ENCODE measurements around the gene PRSS12.

The PRSS12 gene

DNA sequence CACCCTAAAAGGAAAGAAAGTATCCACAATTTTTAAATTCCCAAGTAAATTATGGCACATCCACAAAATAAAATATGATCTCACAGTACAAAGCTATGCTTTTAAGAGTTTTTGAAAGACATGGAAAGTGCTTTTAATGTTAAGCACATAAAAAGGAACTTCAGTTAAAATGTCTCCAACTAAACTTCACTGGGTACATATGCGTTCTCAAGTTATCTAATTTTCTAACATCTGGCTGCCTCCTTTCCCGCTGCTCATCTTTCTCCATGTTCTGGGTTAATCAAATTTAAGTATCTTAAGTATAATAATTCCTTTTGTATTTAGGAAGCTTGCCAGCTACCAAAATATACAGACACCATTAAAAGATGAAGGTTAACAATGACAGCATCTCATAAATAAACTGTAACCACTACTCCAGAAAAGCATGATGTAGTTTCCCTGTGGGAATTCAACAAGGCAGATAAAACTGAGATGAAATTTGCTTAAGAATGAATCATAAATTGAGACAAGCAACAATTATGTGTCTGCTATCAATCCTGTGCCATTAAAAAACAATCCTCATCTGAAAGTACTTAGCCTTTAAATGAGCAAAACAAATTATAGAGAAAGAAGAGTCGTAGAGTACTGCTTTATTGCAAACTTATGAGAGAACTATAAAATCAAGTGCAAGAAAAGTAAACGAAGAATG, 25.1 kb downstream of the PRSS12 start:
- H3K4me3 ChIP-seq (ENCODE audit: low read length) = no peak overlapping the region
- H3K79me1 ChIP-seq (ENCODE audit: low read length) = no peaks in the 10 kb centered on the region
- H3K18ac ChIP-seq (ENCODE audit: low read length) = no peak overlapping the region
- H2BK5ac ChIP-seq (ENCODE audit: low read length) = no peak overlapping the region
- H2BK120ac ChIP-seq (ENCODE audit: low read depth, low read length) = no peak overlapping the region
- H2AK5ac ChIP-seq (ENCODE audit: low read length) = no peak overlapping the region
- H3K27me3 ChIP-seq (ENCODE audit: insufficient read depth, low read length, poor library complexity) = no peaks in the 10 kb centered on the region
- H4K8ac ChIP-seq (ENCODE audit: low read depth, low read length) = no peak overlapping the region
- no peak overlapping the region for H3K9ac ChIP-seq (ENCODE audit: low read length)
- no peak overlapping the region for H3K56ac ChIP-seq (ENCODE audit: low read length)
- no peak overlapping the region for H2BK15ac ChIP-seq (replicated peaks; ENCODE audit: low read depth)
- no peak overlapping the region for H4K5ac ChIP-seq (ENCODE audit: low read length)
- H3K36me3 ChIP-seq (ENCODE audit: control insufficient read depth, insufficient read depth, low read length) = no peaks in the 10 kb centered on the region
- no peak overlapping the region for H3K4me2 ChIP-seq (ENCODE audit: low read length)
- DNase-seq = no peak
- no peak overlapping the region for H3K23ac ChIP-seq (ENCODE audit: low read length)
- H3K79me2 ChIP-seq (ENCODE audit: control insufficient read depth, insufficient read depth, low read length) = no peaks in the 10 kb centered on the region
- no peak overlapping the region for H3K27ac ChIP-seq (ENCODE audit: low read depth, low read length)
- no peaks in the 10 kb centered on the region for H3K4me1 ChIP-seq (ENCODE audit: control insufficient read depth, low read depth, low read length)
- no peak overlapping the region for H3K4ac ChIP-seq (ENCODE audit: low read depth, low read length)
- no CpG with 5 or more reads among the region's 4 CpGs for WGBS (ENCODE audit: extremely low coverage, insufficient coverage, low lambda C conversion rate)

DNA sequence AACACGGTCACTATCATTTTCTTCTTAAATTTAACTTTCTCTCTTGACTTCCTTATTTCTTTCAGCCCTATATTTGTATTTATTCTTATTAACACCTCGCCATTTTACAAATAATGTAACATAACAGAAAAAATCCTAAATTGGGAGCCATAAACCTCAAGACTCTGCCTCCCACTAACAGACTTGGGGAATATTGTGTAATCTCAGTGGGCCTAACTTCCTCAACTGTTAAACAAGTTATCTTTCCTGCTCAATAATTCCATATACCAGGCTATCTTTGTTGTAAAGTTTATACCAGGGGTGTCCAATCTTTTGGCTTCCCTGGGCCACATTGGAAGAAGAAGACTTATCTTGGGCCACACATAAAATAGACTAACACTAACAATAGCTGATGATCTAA, 26.2 kb downstream of the PRSS12 start:
- Histone ChIP-seq H2BK5ac (ENCODE audit: low read length) (no peak overlapping the region), H3K9ac (ENCODE audit: low read length) (no peak overlapping the region), H2BK15ac (replicated peaks; ENCODE audit: low read depth) (no peak overlapping the region), H3K18ac (ENCODE audit: low read length) (no peak overlapping the region), H3K56ac (ENCODE audit: low read length) (no peak overlapping the region), H3K27me3 (ENCODE audit: insufficient read depth, low read length, poor library complexity) (no peaks in the 10 kb centered on the region), H4K5ac (ENCODE audit: low read length) (no peak overlapping the region), H3K4me2 (ENCODE audit: low read length) (no peak overlapping the region), H3K27ac (ENCODE audit: low read depth, low read length) (no peak overlapping the region), H4K8ac (ENCODE audit: low read depth, low read length) (no peak overlapping the region), H3K4me1 (ENCODE audit: control insufficient read depth, low read depth, low read length) (no peaks in the 10 kb centered on the region), H2AK5ac (ENCODE audit: low read length) (no peak overlapping the region), H2BK120ac (ENCODE audit: low read depth, low read length) (no peak overlapping the region), H3K79me1 (ENCODE audit: low read length) (no peaks in the 10 kb centered on the region), H3K23ac (ENCODE audit: low read length) (no peak overlapping the region), H3K79me2 (ENCODE audit: control insufficient read depth, insufficient read depth, low read length) (no peaks in the 10 kb centered on the region), H3K4ac (ENCODE audit: low read depth, low read length) (no peak overlapping the region), H3K4me3 (ENCODE audit: low read length) (no peak overlapping the region), H3K36me3 (ENCODE audit: control insufficient read depth, insufficient read depth, low read length) (no peaks in the 10 kb centered on the region)
- 100% methylated on average over 1 of the region's 2 CpGs for WGBS (ENCODE audit: extremely low coverage, insufficient coverage, low lambda C conversion rate)
- no peak for DNase-seq

DNA sequence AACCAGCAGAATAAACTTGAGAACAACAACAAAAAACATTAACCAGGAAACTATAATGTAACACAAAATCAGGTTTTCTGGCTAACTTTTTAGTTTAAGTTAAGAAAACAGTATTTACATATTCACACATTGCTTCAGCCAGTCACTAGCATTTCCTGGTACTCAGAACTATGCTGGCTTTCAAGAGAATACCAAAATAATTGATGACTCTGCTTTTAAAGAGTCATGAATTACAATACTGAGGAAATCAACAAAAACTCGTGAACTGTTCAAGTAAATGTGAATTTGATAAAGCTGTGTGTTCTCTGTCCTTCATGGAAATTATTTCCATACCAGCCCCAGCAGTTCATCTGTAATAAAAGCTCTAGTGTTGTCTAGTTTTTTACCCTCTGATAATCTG, 27.4 kb downstream of the PRSS12 start:
- H3K27me3 ChIP-seq (ENCODE audit: insufficient read depth, low read length, poor library complexity) = no peaks in the 10 kb centered on the region
- no CpG with 5 or more reads among the region's 1 CpG for WGBS (ENCODE audit: extremely low coverage, insufficient coverage, low lambda C conversion rate)
- no peaks in the 10 kb centered on the region for H3K79me1 ChIP-seq (ENCODE audit: low read length)

DNA sequence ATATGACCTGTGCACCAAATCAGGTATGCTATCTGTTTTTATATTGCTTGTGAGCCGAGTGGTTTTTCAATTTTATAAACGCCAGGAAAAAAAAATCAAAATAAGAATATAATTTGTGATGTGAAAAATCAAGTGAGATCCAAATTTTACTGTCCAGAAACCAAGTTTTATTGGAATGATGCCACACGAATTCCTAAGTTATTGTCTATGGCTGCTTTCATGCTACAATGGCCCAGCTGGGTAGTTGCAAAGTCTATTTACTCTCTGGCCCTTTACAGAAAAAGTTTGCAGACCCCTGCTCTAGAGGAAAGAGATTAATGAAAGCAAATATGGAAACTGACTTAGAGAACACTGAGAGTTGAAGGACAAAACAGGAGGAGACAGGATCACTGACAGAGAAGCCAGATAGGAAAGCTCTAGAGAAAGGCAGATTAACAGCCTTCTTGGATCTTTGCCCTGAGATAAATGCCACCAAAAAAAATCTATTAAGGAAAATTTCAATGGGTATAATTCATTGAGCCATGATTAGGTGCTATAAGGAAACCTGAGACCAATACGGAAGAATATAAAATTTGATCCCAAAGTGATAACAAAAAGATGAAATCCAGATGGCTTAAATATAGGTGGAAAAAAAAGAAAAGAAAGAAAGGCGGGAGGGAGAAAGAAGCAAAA, 29.8 kb downstream of the PRSS12 start:
- DNase-seq = no peak
- H3K4ac ChIP-seq (ENCODE audit: low read depth, low read length) = no peak overlapping the region
- H3K56ac ChIP-seq (ENCODE audit: low read length) = no peak overlapping the region
- no peak overlapping the region for H3K4me2 ChIP-seq (ENCODE audit: low read length)
- H3K79me1 ChIP-seq (ENCODE audit: low read length) = no peaks in the 10 kb centered on the region
- no peak overlapping the region for H4K5ac ChIP-seq (ENCODE audit: low read length)
- H3K4me3 ChIP-seq (ENCODE audit: low read length) = no peak overlapping the region
- H3K4me1 ChIP-seq (ENCODE audit: control insufficient read depth, low read depth, low read length) = no peaks in the 10 kb centered on the region
- H2AK5ac ChIP-seq (ENCODE audit: low read length) = no peak overlapping the region
- no peak overlapping the region for H3K27ac ChIP-seq (ENCODE audit: low read depth, low read length)
- H3K18ac ChIP-seq (ENCODE audit: low read length) = no peak overlapping the region
- no peak overlapping the region for H2BK15ac ChIP-seq (replicated peaks; ENCODE audit: low read depth)
- no peaks in the 10 kb centered on the region for H3K79me2 ChIP-seq (ENCODE audit: control insufficient read depth, insufficient read depth, low read length)
- no CpG with 5 or more reads among the region's 5 CpGs for WGBS (ENCODE audit: extremely low coverage, insufficient coverage, low lambda C conversion rate)
- no peak overlapping the region for H3K9ac ChIP-seq (ENCODE audit: low read length)
- no peak overlapping the region for H4K8ac ChIP-seq (ENCODE audit: low read depth, low read length)
- H3K23ac ChIP-seq (ENCODE audit: low read length) = no peak overlapping the region
- no peak overlapping the region for H2BK120ac ChIP-seq (ENCODE audit: low read depth, low read length)
- H2BK5ac ChIP-seq (ENCODE audit: low read length) = no peak overlapping the region
- H3K36me3 ChIP-seq (ENCODE audit: control insufficient read depth, insufficient read depth, low read length) = no peaks in the 10 kb centered on the region
- H3K27me3 ChIP-seq (ENCODE audit: insufficient read depth, low read length, poor library complexity) = no peaks in the 10 kb centered on the region

More for the DNA sequence above, 27.4 kb downstream of the PRSS12 start:
- H3K23ac ChIP-seq (ENCODE audit: low read length) = no peak overlapping the region
- no peak overlapping the region for H3K9ac ChIP-seq (ENCODE audit: low read length)
- no peak overlapping the region for H3K56ac ChIP-seq (ENCODE audit: low read length)
- no peak overlapping the region for H2BK15ac ChIP-seq (replicated peaks; ENCODE audit: low read depth)
- no peak overlapping the region for H3K4ac ChIP-seq (ENCODE audit: low read depth, low read length)
- DNase-seq = no peak
- no peak overlapping the region for H2BK120ac ChIP-seq (ENCODE audit: low read depth, low read length)
- no peaks in the 10 kb centered on the region for H3K79me2 ChIP-seq (ENCODE audit: control insufficient read depth, insufficient read depth, low read length)
- H3K18ac ChIP-seq (ENCODE audit: low read length) = no peak overlapping the region
- no peak overlapping the region for H4K8ac ChIP-seq (ENCODE audit: low read depth, low read length)
- H4K5ac ChIP-seq (ENCODE audit: low read length) = no peak overlapping the region
- no peak overlapping the region for H3K27ac ChIP-seq (ENCODE audit: low read depth, low read length)
- H3K36me3 ChIP-seq (ENCODE audit: control insufficient read depth, insufficient read depth, low read length) = no peaks in the 10 kb centered on the region
- no peak overlapping the region for H3K4me2 ChIP-seq (ENCODE audit: low read length)
- H2AK5ac ChIP-seq (ENCODE audit: low read length) = no peak overlapping the region
- no peaks in the 10 kb centered on the region for H3K4me1 ChIP-seq (ENCODE audit: control insufficient read depth, low read depth, low read length)
- H3K4me3 ChIP-seq (ENCODE audit: low read length) = no peak overlapping the region
- no peak overlapping the region for H2BK5ac ChIP-seq (ENCODE audit: low read length)

DNA sequence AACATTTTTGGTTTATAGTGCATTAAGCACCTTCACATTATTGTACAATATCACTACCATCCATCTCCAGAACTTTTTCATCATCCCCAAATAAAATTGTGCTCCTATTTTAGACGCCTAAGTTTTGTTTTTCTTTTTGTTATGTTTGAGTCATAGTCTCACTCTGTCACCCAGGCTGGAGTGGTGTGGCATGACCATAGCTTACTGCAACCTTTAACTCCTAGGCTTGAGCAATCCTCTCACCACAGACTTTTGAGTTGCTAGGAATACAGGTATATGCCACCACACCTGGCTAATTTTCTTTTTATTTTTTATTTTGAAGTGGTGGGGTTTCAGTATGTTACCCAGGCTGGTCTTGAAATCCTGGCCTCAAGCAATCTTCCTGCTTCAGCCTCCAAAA, 33.9 kb downstream of the PRSS12 start:
- WGBS (ENCODE audit: extremely low coverage, insufficient coverage, low lambda C conversion rate) = no CpG with 5 or more reads among the region's 1 CpG
- Histone ChIP-seq H2AK5ac (ENCODE audit: low read length) (no peak overlapping the region), H3K56ac (ENCODE audit: low read length) (no peak overlapping the region), H3K4me2 (ENCODE audit: low read length) (no peak overlapping the region), H3K27me3 (ENCODE audit: insufficient read depth, low read length, poor library complexity) (no peaks in the 10 kb centered on the region), H2BK120ac (ENCODE audit: low read depth, low read length) (no peak overlapping the region), H3K27ac (ENCODE audit: low read depth, low read length) (no peak overlapping the region), H3K4me1 (ENCODE audit: control insufficient read depth, low read depth, low read length) (no peaks in the 10 kb centered on the region), H3K9ac (ENCODE audit: low read length) (no peak overlapping the region), H4K5ac (ENCODE audit: low read length) (no peak overlapping the region), H3K4ac (ENCODE audit: low read depth, low read length) (no peak overlapping the region), H3K23ac (ENCODE audit: low read length) (no peak overlapping the region), H2BK5ac (ENCODE audit: low read length) (no peak overlapping the region), H3K4me3 (ENCODE audit: low read length) (no peak overlapping the region), H3K79me2 (ENCODE audit: control insufficient read depth, insufficient read depth, low read length) (no peaks in the 10 kb centered on the region), H3K36me3 (ENCODE audit: control insufficient read depth, insufficient read depth, low read length) (no peaks in the 10 kb centered on the region), H3K18ac (ENCODE audit: low read length) (no peak overlapping the region), H4K8ac (ENCODE audit: low read depth, low read length) (no peak overlapping the region), H3K79me1 (ENCODE audit: low read length) (no peaks in the 10 kb centered on the region), H2BK15ac (replicated peaks; ENCODE audit: low read depth) (no peak overlapping the region)
- no peak for DNase-seq

DNA sequence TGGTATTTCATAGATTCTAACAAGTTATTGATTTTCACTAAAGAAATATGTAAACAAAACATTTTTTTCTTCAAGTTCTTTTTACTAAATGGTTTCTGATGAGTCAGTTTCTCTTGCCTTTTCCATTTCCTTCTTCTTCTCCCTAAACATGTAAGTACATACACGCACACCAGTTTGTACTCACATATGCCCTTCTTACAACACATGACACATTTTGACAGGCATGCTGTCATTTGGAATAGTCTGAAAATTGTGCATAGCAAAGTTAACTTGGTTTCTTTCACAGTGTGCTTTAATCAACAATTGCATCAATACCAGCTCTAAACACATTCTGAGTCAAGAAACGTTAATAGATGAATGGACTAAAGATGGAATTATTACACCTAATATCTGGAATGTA, 35.1 kb downstream of the PRSS12 start:
- H3K27me3 ChIP-seq (ENCODE audit: insufficient read depth, low read length, poor library complexity) = no peaks in the 10 kb centered on the region

More for the DNA sequence above, 35.1 kb downstream of the PRSS12 start:
- Histone ChIP-seq H3K23ac (ENCODE audit: low read length) (no peak overlapping the region), H3K4ac (ENCODE audit: low read depth, low read length) (no peak overlapping the region), H2AK5ac (ENCODE audit: low read length) (no peak overlapping the region), H3K4me2 (ENCODE audit: low read length) (no peak overlapping the region), H2BK5ac (ENCODE audit: low read length) (no peak overlapping the region), H3K36me3 (ENCODE audit: control insufficient read depth, insufficient read depth, low read length) (no peaks in the 10 kb centered on the region), H2BK120ac (ENCODE audit: low read depth, low read length) (no peak overlapping the region), H3K56ac (ENCODE audit: low read length) (no peak overlapping the region), H3K4me3 (ENCODE audit: low read length) (no peak overlapping the region), H4K8ac (ENCODE audit: low read depth, low read length) (no peak overlapping the region), H3K79me1 (ENCODE audit: low read length) (no peaks in the 10 kb centered on the region), H4K5ac (ENCODE audit: low read length) (no peak overlapping the region), H3K27ac (ENCODE audit: low read depth, low read length) (no peak overlapping the region), H3K4me1 (ENCODE audit: control insufficient read depth, low read depth, low read length) (no peaks in the 10 kb centered on the region), H2BK15ac (replicated peaks; ENCODE audit: low read depth) (no peak overlapping the region), H3K9ac (ENCODE audit: low read length) (no peak overlapping the region), H3K79me2 (ENCODE audit: control insufficient read depth, insufficient read depth, low read length) (no peaks in the 10 kb centered on the region), H3K18ac (ENCODE audit: low read length) (no peak overlapping the region)
- DNase-seq = no peak
- WGBS (ENCODE audit: extremely low coverage, insufficient coverage, low lambda C conversion rate) = no CpG with 5 or more reads among the region's 2 CpGs
